Stimulated activated CD4-positive, alpha-beta T cell treated with anti-CD3 and anti-CD28 coated beads, Interleukin-1b, Interleukin-23, amount 100 ng/mL, for 24 hours (primary cell): ENCODE results near the gene PPP1R3D.
A peak's percentile ranks its signal among the peaks of the same experiment; 100 is the strongest.

Experiments
- DNase-seq, 4 experiments: peaks; one replicate each; pipeline ENCODE4 v3.0.0-alpha.2; 2020; ENCODE audit warnings: low read depth in 4 of 4, low spot score in 1 of 4

Gene PPP1R3D

DNA sequence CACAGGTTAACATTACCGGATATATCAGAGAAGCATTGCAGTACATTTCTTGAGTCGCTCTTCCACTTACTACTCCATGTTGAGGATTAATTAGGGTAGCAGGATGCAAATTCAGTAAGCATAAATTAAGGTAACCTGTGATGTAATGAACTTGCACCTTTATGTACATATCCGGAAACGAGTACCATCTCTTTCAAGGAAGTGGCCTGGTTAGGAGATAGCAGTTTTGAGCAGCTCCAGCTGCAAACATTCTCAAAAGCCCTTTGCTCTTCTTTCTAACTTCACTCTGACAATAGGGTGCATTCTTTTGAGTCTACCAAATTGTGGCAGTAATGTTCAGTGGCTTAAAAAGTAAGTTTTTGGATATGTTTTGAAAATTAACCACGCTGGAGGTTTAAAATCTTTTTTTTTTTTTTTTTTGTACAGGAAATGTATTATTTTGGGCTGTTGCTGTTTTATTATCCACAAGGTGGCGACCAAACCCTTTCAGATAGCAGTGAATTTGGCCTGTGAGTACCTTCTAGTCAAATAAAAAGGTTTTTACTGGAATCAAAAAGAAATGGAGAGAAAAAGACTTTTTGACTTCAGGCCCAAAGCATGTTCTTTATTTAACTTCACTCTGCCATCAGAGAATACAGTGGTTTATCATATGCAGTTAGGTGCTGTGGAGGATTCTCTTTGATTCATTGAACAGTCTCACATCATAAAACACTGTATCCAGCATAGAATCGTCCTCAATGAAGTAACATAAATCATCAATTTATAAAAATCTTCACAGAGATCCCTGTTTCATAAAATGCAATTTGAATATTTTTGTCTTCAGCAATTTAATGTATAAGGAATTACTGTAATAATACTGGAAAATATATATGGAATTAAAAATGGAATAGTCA is 9.0 kb upstream of the PPP1R3D start:
- no peak for DNase-seq

GRCh38 chr20:59948212-59948611 is 8.1 kb upstream of the PPP1R3D start:
- DNase-seq, result no peak

GRCh38 chr20:59947376-59947775 is 7.3 kb upstream of the PPP1R3D start:
- DNase-seq, result no peak

DNA sequence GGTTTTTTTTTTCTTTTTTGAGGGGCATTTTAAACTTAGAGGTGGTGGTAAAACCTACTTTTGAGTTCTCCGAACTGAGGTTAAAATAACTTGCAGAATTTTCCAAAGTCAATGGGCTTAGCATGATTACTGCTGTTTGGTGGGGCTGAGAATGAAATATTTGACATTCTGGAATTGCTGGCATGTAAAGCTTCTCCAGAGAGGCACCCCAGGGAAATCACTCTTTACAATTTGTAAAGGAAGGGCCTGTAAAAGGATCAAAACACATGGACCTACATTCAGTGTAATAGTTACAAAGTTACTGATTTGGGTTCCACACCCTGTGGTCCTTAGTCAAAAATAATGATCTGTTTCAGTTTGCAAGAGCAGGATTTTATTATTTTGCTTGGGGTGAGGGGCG is 5.6 kb upstream of the PPP1R3D start:
- DNase-seq, result no peak

GRCh38 chr20:59945175-59945574 is 5.1 kb upstream of the PPP1R3D start:
- DNase-seq, result no peak

GRCh38 chr20:59944726-59945125 is 4.6 kb upstream of the PPP1R3D start:
- DNase-seq, result no peak

DNA sequence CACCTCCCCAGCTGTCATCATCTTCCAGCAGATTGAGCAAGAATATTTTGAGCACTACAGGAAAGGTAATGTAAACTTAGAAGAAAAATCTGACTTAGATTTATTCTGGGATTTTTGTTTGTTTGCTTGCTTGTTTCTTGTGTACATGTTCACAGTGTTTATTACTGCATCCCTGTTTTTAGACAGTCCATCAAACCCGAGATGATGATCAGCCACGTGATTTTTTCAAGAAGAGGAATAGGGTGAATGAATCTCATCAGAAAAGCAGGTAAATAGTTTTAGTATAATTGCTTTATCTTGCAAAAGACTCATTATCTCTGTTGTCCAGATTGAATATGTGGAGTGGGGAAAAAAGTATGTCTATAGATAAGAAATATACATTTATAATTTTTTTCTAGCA is 2.1 kb upstream of the PPP1R3D start:
- DNase-seq, result no peak

DNA sequence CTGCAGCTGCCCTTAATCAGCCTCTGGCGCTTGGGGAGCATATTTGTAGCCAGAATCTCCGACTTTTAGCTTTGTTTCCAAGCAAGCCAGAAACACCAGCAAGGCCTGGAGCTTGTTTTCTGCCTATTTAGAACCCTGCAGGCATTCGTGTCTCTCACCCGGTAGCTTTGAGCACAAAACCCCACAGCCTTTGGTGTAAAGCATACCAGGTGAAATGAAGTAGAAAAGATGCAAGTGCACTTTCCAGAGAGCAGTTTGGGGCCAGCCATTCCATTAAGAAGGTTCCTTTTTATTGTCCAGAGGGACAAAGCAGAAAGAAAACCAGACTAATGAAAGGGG is 820 bp upstream of the PPP1R3D start:
- no peak for DNase-seq

- DNase-seq, result no peak
These were observed 301 bp downstream of the PPP1R3D start for GRCh38 chr20:59939879-59940128.

DNA sequence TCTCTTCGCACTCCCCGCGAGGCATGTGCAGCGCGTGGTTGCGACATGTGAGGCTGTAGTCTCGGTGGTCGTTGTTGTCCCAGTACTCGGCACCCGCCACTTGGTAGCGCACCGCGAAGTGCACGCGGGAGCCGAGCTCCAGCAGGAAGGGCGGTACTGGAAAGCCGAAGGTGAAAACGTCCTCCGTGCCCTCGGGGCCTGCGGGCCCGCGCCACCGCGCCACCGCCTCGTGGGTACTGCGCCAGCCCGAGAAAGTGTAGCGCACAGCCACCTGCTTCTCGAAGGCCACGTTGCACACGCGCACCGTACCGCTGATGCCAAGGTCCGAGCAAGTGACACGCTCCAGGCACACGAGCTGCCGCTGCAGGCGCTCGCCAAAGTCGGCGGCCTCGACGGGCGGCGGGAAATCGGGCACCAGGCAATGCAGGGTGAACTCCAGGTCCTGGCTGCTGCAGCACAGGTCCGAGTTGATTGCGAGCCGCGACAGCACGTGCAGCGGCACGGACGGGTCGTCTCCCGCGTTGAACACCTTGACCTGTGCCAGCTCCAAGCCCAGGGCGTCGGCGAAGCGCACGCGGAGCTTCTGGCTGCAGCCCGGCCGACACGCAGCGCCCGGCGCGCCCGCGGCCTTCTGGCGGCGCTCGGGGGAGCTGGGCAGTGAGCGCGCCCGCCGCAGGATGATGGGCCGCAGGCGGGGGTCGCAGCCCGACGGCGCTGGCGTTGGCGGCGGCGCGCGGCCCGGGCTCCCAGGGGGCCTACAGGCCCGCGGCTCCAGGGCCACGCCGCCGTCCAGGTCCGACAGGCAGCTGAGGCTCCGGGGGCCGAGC is 840 bp downstream of the PPP1R3D start:
- DNase-seq, result no peak

DNA sequence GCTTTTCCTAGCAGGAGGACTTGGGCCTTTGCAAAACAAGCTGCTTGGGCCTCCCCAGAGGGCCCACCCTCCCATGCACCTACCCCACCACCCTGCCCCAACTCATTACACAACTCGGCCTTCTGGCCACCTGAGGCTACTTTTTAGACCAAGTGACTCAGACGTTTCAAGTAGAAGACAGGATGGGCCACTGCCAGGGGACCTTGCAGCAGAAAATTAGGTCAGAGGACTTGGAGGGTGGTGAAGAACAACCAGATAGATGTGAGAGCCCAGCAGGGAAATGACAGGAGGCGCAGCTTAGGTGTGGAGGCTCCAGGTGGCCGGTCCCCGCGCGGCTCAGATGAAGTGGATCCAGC is 1.4 kb downstream of the PPP1R3D start:
- DNase-seq, result no peak

DNA sequence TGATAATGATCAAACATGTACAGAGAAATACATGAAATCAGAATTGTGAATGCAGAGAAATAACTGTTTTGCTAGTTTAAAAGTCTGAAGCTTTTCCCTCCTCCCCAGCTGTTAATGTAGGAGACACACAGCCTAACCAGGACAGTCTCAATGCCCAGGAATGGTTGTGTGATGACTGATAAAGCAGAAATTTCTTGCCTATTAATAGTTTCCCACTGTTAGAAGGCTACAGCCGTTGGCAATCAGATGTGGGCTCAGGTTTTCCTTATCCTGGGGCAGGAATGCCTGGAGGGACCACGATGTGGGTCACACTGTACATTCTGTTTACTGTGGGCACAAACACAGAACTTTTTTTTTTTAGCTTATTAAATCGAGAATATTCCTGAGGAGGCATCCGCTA is 1.9 kb downstream of the PPP1R3D start:
- DNase-seq, result no peak

DNA sequence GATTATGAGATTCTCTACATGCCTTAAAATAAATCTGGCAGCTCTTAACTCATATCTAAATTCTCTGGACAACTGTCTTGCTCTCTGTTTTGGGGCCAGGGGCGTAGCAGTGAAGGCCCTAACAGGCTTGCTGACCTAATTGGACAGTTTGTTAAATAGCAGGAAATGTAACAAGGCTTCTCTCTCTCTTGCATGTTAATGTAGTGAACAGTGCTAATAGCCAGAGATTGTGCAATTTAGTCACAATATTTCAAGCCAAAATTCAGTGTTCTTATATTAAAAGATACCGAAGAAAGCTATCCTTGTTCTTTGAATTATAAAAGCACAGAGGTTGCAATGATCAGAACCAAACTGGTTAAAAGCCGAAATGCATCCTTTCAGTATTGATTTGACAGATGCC is 3.0 kb downstream of the PPP1R3D start:
- DNase-seq, result no peak

GRCh38 chr20:59936409-59936808 is 3.7 kb downstream of the PPP1R3D start:
- no peak for DNase-seq

DNA sequence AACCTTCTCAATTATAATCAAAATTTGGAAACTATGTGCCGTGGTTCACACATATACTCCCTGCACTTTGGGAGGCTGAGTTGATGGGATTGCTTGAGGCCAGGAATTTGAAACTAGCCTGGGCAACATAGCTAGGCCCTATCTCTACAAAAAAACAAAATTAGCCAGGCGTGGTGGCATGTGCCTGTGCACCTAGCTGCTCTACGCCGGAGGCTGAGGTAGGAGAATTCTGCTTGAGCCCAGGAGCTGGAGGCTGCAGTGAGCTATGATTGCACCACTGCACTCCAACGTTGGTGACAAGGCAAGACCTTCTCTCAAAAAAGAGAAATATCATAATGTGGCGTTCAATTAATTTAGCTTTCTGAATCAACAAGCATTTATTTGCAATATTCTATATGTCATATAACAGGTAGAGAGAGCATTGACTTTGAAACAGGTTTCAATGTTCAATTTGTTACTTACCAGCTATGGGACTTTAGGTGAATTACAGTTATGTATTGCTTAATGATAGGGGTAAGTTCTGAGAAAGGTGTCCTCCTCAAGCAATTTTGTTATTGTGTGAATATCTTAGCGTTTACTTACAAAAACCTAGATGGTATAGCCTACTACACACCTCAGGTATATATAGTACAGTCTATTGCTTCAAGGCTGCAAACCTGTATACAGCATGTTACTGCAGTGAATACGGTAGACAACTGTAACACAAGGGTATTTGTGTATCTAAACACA is 4.5 kb downstream of the PPP1R3D start:
- no peak for DNase-seq

- peak; percentile 54 to 68 (median 62) for DNase-seq
These were observed 6.1 kb downstream of the PPP1R3D start for GRCh38 chr20:59933849-59934585.

GRCh38 chr20:59933296-59933848 is 6.7 kb downstream of the PPP1R3D start, which contains the start of gene SYCP2:
SYCP2 (minus strand) TSS chr20:59933637; CDS start chr20:59922413, 11,224 bp downstream.
- peak in 3 of 4 experiments; percentile 30 to 36 (median 34) for DNase-seq

GRCh38 chr20:59932616-59933295 is 7.3 kb downstream of the PPP1R3D start:
- no peak for DNase-seq

DNA sequence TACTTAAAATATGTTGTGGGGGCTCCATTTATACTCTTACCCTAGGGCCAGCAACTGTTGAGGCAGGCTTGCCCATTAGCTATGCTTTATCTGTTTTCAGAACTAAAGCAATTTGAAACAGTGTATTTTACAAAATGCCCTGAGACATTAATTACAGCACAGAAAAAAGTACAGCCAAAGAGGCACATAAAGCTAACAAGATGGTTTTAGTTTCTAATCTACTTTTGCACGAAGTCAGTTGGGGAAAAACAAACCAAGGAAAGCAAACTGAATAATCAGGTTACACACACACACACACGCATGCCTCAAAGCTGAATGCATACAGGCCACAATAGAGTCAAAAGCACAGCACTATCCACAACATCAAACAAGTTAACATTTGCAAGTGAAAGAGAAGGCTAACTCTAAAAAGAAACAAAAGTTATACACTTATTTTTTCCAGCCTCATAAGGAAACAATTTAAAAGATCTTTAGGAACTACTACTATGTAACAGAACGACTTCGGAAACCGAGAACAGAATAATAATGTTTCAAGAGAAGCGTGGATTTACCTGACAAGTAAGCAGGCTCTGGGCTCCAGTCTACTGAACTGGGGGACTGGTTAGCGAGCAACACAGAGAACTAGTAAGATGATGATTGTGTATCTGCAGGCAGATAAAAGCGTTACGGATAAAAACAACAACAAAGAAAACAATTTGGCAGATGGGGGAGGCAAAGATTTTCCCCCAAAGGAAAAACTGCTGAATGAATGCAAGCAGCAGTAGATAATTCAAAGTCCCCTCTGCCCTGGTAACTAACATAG is 8.4 kb downstream of the PPP1R3D start:
- no peak for DNase-seq

DNA sequence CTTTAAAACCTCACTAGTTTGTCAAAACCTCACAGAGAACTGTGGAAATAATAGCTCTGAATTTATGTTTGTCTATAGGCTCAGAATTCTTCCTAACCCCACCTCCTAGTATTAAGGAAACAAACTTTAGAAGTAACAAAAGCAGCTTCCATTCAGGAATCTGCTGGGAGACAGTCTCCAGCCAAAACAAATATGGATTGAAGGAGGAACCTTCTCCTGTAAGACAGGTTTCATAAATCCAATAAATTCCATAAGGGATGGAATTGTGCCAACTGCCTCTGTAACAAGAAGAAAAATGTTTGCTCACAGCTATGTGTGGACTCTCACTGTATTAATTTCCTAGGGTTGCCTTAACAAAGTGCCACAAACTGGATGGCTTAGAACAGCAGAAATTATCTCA is 14.2 kb downstream of the PPP1R3D start:
- no peak for DNase-seq
